HG02943 (cell line): ENCODE measurements around the gene KRT34.
"Not testable (repeated sequence)": the region's sequence is repeated elsewhere in the genome, so short reads cannot be mapped to it uniquely, and the experiment has no call there.

Experiments used
- ATAC-seq: cut with Tn5 transposase; IDR thresholded peaks from one replicate; pipeline ENCODE4 v1.9.1; 2021; ENCODE audit warnings: mild to moderate bottlenecking, low read depth, moderate library complexity; ENCODE audit not compliant: unreplicated experiment

The KRT34 gene

GRCh38 chr17:41381943-41382342, at the start of gene KRT34:
Gene KRT34 (minus strand): TSS chr17:41382306. CDS start chr17:41382246, 60 bp downstream.
- ATAC-seq: not testable (repeated sequence)

GRCh38 chr17:41430376-41430775, 48.3 kb upstream of the KRT34 start:
- not testable (repeated sequence) for ATAC-seq

- ATAC-seq: no peak
Measured at GRCh38 chr17:41429667-41430066, 47.6 kb upstream of the KRT34 start.

GRCh38 chr17:41428591-41429291, 46.6 kb upstream of the KRT34 start:
- ATAC-seq: no peak

DNA sequence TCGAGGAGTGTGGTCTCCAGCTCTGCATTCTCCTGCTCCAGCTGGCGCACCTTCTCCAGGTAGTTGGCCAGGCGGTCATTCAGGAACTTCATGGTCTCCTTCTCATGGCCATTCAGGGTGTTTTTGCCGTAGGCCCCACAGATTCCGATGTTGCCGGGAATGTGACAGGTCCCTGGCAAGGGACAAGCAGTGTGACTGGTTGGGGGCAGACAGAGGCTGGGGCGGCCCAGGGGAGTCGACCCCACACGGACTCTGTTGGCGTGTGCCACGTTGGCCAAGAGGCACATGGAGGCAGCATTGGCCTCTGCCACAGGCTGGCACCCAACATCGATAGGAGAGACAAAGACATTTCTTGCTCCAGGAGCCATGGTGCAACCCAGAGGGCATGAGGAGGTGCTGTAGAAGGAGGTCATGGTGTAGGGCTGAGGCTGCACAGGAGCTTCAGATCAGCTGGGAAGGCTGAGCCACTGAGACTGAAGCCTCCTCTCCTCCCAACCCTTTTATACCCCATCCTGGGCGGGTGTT, 42.1 kb upstream of the KRT34 start, which contains the start of gene KRT37:
Gene KRT37 (minus strand): TSS at position 475 of the 525 bp plus-strand sequence. CDS start 62 bp downstream, at position 413.
- no peak for ATAC-seq

GRCh38 chr17:41422586-41422985, 40.5 kb upstream of the KRT34 start:
- not testable (repeated sequence) for ATAC-seq

DNA sequence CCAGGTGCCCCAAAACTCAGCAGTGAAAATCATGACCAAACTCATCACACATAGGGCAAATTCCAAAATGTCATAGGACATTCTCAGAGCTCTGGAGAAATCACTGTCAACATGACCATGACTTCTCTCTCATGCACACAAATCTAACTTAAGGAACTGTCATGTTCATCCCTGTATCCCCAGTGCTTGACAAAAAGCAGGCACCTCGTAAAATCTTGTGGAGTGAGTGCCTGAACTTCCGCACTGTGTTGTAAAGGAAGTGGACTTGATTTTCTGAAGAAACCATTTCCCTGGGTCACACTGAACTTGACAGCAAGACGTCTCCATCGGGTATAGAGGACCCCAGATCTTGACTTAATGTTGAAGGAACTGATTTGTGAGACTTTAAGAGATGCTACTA, 39.5 kb upstream of the KRT34 start:
- ATAC-seq: no peak

DNA sequence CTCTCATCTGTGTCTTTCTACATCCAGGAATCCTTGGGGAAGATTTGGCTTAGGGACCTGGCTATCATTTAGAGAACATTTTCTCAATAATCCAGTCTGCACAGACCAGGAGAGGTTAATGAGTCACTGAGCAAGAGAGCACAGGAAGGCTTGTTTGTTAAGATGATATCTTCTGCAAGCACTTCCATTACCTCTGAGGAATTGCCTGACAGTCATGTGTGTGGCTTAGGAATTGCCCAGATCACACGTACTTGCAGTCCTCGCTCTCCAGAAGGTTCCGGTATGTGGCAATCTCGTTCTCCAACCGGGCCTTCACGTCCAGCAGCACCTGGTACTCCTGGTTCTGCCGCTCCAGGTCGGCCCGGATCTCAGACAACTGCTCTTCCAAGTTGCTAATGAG, 39.0 kb upstream of the KRT34 start:
- no peak for ATAC-seq

- ATAC-seq: no peak
Measured at GRCh38 chr17:41420134-41420533, 38.0 kb upstream of the KRT34 start.

GRCh38 chr17:41419716-41420115, 37.6 kb upstream of the KRT34 start:
- ATAC-seq: no peak

DNA sequence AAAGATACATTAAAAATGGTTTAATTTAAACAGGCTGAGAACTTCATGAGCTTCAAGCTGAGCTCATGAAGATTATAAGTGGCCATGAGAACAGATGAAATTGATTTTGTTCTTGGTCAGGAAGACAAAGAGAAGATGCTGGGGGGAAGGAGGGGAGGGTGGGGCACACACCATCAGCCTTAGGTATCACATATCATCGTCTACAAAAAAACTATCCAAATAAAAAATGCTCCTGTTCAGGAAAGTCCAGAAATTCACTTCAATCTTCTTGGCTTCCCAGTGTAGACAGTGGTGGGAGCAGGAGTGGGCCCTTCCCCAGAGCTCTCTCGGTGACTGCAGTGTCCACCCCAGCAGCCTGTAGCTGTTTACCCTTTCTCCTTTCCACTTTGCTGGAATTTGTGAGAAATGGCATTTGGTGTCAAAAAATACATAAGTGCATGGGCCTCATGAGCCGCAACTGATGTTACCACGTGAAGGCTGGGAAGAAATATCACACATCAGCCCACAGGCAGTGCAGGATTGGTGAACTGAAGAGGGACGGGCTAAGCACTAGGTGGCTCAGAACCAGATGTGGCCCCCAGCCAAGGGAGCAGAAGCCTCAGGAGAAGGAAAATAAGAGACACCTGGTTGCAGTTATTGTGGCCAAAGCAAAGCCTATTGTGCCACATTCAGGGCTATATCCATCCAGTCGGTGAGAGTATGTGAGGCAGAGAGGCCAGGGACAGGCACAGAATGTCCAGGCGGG, 36.2 kb upstream of the KRT34 start:
- ATAC-seq: no peak

DNA sequence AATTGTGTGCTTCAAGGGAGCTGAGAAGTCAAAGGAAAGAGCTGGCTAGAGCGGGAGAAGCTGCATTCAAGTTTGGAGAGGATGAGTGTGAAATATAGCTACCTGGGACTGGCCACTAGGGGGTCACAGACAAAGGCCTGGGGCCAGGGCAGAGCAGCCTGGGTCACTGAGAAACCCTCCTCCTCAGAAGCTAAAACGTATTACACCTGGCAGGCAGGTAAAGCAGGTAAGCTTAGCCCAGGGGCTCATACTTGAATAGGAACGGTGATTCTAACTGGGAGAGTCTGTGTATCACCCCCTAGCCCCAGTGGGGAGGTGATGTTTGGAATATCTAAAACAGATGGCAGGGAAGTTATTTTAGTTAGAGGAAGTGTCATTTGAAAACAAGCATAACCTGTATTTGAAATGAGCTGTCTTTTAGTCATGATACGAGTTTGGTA, 35.5 kb upstream of the KRT34 start:
- no peak for ATAC-seq

DNA sequence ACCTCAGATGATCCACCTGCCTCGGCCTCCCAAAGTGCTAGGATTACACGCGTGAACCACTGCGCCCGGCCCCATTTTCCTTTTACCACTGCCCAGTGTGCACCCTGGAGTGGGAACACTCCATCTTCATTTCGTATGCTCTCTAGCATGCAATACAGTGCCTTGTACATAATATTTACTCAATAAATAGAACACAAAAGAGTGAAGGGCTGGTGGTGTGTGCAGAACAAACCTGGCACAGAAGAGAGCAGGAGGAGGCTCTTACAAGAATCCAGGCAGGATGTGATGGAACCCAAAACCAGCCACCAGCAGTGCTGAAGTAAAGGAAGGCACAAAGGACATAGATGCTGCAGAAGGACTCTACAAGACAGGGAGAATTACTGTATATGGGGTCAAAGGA, 35.0 kb upstream of the KRT34 start:
- ATAC-seq: no peak

- ATAC-seq: no peak
Measured at GRCh38 chr17:41416479-41416878, 34.4 kb upstream of the KRT34 start.

GRCh38 chr17:41415833-41416335, 33.8 kb upstream of the KRT34 start:
- no peak for ATAC-seq

GRCh38 chr17:41415411-41415810, 33.3 kb upstream of the KRT34 start:
- no peak for ATAC-seq

DNA sequence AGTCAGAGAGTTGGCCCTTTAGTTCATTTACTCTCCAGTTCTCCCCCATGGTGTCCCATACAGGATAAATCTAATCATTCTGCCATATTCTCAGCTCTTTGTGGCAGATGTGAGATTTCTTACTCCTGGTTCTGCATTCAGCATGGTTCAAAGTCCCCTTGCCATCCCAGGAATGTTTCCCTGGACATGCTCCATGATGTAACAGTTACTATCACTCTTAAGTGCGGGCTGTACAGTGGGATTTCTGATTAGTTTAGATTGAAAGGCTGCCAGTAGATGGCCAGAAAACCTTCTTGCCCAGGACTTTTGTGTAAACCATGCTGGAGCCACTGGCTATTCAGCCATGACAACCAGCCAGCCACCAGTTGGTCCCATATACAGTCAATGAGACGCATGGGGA, 31.9 kb upstream of the KRT34 start:
- ATAC-seq: no peak

DNA sequence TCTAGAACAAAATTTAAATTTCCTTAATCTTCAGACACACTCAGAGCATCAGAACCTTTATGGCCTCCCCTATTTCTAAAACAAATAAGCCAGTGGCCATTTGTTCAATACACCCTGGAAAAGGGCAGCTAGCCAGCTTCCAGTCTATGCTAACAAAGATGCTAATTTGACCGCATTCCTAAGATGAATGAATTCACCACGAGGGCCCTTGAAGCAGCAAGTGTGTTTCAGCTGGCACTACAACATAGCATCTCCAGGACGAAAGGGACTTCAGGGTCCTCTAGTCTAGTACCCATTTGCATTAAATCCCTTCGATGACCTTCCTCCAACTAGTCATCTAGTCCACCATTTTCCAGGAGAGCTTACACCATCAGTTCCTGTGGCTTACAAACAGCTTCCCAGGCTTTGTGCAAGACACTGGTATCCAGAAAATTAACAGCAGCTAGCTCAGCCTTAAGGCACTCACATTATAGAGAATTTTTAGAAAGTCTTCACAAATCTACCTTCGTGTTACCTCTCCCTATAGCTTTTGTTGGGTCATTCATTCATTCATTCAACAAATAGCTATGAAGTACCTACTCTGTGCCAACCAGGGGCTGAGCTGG, 31.3 kb upstream of the KRT34 start:
- no peak for ATAC-seq

- no peak for ATAC-seq
Measured at GRCh38 chr17:41411072-41411840, 29.1 kb upstream of the KRT34 start.

GRCh38 chr17:41407226-41407625, 25.1 kb upstream of the KRT34 start:
- no peak for ATAC-seq
